Activated CD4-positive, CD25-positive, alpha-beta regulatory T cell (primary cell): ENCODE data around the gene COL15A1.

ENCODE experiments used
- DNase-seq, 4 experiments: peaks; one replicate each; lab custom pipeline; 2025; lab: John Stamatoyannopoulos, UW

The COL15A1 gene

DNA sequence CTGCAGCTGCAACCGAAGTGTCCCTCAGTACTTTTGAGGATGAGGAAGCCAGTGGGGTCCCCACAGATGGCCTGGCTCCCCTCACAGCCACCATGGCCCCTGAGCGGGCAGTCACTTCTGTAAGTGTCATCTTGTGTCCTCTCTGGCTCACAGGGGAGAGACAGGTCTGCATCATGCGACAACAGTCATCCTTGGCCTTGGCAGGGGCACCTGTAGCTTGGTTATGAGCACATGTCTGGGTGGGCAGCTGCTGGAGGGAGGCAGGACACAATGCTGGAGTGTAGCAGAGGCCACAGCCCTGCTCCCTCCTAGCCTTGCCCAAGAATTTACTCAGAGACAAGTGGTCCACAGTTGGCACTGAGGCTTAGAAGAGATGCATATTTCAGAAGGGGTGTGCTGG lies 71.7 kb downstream of the COL15A1 start:
- no peak for DNase-seq

DNA sequence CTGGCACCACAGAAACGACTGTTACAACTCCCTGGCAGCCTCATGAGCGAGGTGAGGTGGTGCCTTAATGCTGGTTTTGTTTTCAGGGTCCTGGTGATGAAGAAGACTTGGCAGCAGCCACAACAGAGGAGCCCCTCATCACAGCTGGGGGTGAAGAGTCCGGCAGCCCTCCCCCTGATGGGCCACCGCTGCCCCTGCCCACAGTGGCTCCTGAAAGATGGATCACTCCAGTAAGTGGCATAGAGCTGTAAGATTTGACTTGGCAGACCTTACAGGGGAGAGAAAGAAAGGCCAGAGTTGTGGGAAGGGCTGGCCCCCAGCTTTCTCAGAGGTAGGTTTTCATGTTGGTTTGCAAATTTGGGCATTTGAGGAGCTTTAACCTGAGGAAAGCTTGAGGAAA lies 72.2 kb downstream of the COL15A1 start:
- DNase-seq, result no peak

DNA sequence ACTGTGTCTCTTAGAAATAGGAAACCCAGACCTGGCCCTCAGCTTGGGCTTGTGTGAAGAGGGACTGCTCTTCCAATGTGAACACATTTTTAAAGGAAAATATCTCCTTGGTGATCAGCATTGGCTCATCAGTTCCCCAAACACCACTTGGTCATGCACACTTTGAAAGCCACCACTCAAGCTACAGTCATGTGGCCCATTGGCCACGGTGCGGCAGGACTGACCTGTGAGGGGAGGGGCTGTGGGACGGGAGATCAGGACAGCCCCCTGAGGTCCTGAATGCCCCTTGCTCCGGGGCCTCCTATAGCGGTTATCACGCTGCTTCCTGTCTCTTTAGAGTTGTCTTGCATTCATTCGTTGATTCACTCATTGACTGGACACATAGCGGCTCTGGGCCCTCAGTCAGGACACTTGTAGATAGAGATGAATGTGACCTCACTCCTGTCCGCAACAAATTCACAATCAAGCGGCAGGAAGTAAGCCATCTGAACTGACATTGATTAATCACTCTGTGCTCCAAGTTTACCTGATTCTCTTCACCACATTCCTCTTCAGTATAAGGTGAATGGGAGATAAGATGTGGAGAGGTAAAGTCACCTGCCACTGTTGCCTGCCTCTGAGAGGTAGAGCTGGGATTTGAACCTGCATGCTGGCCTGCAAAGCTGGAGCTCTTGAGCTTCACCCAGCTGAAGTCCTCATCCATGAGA lies 73.1 kb downstream of the COL15A1 start:
- no peak for DNase-seq

DNA sequence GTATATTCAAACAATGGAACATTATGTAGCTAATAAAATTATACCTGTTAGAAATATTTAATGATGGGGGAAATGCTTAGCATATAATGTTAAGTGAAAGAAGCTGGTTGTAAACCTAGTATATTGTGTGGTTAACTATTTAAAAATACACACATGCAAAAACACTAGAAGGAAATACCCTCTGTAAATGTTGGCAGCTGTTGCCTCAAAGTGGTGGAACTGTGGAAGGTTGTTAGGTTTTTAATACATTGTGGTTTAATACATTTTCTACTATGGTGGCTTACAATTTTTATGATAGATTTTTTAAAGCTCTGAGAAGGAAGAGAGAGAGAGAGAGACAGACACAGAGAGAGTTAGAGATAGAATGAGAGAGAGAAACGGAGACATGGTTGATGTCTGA lies 74.9 kb downstream of the COL15A1 start:
- DNase-seq, result no peak

DNA sequence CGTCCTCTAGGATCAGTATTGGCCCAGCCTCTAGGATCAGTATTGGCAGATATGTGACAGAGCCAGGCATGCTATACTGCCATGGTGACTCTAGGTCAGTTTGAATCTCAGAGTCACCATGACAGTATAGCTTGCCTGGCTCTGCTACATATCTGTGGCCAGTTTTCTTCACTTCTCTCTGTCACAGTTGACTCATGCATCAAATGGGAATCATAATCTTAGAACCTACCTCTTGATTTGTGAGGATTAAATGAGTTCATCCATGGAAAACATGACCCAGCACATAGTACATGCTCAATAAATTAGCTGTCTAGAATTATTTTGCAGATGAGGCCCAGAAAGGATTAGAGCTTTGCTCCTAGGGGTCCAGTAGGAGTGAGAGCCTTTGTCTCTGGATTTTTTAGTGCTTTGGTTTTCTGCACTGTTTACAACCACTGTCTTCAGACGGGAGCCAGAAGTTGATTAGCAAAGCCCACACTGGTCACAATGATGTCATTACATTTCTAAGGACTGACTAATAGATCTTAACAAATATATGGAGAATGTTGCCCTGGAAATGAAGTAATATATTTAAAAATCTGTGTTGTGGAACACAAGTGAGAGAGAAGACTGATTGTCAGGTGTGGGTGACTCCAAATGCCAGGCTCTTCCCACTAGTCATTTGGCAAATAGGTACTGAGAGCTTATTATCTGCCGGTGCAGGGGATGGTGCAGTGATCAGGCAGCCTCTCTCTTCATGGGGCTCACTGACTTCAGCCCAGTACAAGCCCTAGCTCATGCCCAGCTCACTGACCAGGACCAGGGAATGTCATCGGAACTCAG lies 76.0 kb downstream of the COL15A1 start:
- no peak for DNase-seq

DNA sequence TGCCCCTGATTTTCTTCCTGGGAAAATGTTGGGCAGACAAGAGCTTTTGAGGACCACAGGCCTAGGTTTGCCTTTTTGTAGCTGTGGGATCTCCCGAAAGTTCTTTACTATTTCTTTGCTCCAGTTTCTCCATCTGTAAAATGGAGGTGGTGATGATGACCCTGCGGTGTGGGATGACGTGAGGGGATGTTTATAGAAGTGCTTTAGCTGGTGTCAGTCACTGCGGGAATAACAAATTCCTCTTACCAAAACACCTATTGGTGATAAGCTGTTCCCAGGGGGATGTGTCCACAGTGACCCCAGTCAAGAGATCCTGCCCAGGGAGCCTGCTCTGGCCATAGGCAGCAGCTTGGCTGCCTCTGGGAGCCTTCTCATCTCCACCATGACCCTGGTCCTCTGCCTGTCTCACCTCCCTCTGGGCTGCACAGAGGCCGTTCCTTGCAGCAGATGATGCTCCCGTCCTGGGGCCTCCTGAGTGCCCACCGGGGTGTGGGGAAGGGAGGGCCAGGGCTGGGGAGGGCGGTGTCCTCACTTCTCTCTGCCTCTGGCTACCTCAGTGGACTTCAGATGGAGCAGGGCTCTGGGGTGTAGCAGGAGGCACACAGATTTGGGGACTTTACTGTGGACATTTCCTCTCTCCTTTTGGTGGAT lies 77.2 kb downstream of the COL15A1 start:
- no peak for DNase-seq

DNA sequence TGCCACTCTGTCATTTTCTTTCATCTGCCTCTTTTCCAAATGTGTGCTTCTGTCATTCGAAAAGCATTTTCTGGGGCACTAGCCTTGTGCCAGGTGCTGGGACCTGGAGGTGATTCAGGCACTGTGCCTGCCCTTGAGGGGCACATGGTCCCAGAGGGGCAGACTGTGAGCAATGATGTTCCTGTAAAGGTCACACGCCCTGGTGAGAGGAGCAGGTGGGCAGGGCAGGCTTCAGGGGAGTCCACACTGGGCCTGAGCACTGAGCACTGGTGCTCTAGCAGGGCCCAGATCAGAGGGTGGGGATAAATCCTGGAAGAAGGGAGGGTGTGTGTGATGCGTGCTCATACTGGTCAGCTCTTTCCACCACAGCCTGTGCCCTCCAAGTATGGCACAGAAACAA lies 77.8 kb downstream of the COL15A1 start:
- no peak for DNase-seq

DNA sequence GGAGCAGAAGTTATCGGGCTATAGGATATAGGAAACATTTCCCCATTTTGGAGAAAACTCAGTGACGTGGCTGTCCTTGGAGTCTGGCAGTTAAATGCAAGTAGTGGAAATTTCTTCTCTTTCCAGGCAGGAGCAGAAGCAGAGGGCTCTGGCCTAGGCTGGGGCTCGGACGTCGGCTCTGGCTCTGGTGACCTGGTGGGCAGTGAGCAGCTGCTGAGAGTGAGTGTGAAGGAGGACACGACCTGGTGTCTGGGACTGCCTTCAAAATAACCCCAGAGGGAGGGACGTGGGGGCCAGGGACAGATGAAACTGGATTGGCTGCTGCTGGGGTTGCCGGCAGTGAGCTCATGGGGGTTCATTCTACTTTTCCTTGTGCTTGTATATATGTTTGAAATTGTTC lies 79.5 kb downstream of the COL15A1 start:
- no peak for DNase-seq

DNA sequence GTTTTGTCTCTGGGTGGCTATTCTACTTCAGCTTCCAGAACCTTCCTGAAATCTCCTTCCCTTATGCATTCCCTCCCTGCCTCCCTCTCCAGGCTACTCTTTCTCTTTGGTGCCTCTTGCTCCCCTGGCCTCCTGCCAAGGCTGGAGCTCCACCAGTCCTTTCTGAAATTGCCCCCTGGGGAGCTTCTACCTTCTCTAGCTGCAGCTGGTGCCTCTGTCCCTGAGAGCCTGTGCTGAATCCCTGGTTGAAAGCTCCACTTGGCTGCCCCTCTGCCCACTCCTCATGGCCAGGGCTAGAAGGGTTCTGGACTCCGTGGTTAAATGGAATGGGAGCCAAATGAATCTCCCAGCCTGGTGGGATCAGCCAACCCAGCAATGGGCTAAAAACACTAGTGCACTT lies 80.1 kb downstream of the COL15A1 start:
- no peak for DNase-seq

DNA sequence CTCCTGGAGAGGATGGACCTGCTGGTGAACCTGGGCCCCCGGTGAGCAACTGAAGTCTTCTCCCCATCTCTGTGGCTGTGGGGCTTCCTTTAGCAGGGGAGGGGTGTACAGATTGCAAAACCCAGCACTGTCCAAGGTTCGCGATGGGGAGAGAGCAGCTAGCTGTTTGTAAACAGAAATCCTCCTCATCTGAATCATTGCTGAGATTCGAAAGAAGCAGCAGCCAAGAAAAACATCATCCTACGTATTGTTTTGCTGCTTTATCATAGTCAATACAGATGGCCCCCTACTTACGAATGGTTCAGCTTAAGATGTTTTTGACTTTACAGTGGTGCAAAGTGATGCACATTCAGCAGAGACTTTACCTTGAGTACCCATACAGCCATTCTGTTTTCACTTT lies 81.3 kb downstream of the COL15A1 start:
- no peak for DNase-seq

DNA sequence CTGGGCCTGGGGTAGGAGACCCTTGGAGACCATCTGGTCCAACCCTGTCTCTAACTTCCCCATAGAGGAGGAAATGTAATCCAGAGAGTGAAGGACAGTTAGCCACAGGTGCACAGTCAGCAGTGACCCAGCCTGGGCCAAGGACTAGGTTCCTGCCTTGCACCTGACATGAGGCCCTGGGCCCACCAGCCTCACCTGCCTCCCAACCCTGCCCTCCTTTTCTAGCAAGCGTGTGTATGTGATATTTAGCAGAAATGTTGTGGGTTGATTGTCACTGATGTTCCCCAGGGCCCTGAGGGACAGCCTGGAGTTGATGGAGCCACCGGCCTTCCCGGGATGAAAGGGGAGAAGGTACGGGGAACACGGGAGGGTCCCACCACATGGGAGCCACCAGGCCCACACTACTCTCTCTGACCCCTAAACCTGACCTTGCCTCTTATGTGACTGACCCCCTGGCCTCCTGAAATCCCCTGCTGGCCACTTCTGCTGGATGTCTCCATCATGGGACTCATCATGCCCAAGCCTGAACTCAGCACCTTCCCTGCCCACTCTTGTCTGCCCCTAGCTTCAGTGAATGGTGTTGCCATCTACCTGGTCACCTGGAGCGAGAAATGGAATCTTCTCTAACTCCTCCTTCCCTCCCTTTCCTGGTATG lies 82.0 kb downstream of the COL15A1 start:
- no peak for DNase-seq

DNA sequence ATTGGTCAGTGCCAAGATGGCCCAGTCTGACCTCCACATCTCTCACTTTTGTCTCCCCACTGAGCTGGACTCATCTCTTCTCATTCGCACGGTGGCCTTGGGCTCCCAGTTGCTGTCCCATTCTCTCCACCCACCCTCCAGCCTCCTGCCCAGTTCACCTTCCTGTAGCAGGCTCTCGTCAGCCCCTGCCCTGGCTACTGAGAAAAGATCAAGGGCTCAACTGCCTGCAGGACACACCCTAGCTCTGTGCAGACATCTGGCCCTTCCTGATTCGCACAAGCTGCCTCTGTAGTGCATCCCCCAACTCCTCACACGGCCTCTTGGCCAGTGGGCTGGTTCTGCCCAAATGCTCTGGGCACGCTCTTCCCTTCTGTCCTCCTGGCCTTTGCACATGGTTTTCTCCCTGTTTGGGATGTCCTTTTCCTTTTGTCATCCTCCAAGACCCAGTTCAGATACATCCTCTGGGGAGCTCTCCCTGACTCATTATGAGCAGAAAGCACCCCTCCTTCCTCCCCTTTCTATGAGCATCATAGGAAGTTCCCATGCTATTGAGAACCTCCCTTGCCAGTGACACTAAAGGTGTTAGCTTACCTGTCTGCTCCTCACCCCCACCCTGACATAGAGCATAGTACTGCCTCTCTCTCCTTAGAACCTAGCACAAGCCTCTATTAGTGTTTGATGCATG lies 82.7 kb downstream of the COL15A1 start:
- DNase-seq, result no peak

DNA sequence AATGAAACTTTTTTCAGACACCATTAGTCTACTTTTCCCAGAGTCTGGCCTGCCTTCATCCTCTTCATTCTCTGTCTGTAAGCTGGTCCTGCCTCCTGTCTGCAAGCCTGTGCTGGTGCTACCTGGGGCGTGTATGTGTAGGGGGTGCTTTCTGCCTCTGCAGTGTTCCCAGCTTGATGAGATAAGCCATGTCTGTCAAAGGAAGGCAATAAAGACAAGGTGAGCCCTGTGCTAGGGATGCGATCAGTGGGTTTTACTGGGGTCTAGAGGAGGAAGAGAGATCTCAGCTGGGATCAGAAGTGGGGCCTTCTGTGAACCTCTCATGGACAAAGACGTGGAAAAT lies 83.2 kb downstream of the COL15A1 start:
- DNase-seq, result no peak

DNA sequence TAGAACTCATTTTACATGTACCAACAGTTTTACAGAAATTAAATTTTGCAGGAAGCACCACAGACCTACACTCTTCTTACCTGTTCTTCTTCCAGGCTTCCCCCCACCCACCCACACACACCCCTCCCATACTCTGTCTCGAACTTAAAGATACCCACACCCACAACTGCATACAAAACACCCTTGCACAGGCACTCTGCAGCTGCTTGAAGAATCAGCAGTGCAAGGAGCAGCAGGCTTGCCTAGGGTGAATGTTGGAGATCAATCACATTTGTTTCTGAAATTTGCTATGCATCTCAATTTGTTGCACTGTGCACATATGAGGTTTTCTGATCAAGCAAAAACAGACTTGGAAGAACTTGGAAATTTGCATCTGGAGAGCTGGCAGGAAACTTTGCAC lies 83.7 kb downstream of the COL15A1 start:
- no peak for DNase-seq

DNA sequence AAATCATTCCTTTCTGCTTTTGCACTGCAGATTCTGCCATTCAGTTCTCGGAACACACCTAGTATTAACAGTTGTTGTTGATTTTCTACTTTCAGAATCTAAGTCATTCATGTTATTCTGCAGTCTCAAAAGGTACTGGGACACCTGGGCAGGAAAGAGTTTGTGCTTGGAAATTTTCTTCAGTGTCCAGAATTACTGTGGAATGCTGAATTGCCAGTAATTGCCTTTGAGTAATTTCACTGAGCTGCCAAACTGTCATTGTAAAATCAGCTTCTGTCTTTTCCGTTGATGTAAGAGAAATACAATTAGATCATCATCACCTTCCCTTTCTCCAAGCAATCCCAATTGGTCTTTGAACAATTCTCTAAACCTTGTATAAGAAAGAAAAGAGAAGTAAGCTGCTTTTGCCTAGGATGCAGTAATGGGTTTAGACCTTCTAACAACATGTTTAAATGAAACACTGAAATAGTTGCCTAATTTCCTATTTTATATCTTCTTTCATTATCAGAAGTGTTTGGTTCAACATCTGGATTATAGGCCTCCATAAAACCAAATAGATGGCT lies 85.5 kb downstream of the COL15A1 start:
- no peak for DNase-seq

DNA sequence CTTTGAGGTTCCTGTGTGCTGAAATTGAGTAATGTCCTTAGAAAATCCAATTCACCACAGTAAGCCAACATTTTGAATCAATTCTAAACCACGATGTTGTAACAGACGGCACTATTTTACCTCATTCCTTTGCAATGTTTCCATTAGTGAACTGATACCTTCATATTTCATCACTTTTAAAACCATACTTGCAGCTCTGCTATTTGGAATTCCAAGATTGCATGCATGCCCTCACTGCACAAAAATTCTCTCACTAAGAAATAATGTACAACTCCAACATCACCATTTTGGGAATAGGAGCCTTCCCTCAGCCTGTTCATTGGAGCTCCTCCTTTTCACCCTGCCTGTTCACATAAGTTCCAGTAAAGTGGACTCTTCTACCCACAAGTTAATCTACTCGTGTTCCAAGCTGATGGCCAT lies 86.4 kb downstream of the COL15A1 start:
- no peak for DNase-seq

DNA sequence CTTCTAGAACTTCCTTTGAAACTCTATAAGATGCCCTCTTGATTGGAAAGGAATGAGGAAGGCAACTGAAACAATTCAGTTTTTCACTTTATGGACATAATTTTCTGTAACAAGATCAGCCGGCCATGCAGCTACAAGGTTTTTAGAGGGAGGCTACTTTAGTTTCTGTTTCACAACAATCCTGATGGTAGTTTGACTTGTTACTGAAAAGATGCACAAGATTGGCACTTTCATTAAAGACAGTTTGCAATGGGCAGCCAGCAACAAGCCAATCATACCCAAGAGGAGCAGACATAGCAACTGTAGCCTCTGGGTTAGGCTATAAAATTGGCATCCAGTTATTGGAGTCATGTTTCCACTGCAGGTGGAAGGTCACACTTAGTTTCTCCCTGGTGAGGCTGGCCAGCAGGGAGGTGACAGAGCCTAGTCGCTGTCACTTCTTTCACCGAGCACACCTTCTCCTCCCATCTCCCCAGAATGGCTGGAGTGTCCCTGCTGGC lies 87.0 kb downstream of the COL15A1 start:
- no peak for DNase-seq

DNA sequence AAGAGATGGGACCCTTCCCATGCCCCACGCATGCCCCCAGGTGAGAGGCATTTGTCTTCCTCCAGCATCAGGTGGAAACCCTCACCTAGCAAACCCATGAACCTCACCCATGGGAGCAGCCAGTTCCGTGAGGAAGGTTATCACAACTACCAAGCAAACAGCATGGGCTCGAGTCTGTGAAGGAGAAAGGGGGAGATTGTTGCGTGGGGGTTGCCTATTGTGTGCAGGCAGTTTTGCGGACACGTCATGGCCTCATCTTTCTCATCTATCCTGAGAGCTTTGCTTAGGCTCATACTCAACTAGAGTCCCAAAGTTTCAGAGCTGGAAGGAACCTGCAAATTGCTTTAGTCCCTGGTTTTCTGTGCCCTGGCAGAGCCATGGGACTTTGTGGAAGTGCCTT lies 87.6 kb downstream of the COL15A1 start:
- DNase-seq, result no peak

DNA sequence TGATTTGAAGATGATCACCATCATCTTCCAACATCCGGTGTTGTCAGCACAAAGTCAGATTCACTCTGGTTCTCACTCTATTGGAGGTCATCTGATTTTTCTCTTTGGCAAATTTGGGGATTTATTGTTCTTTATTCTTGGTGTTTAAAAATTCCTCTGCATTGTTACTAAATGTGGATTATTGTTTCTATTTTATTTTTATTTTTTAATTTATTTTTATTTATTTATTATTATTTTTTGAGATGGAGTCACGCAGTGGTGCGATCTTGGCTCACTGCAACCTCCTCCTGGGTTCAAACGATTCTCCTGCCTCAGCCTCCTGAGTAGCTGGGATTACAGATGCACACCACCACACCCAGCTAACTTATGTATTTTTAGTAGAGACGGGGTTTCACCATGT lies 88.3 kb downstream of the COL15A1 start:
- no peak for DNase-seq

DNA sequence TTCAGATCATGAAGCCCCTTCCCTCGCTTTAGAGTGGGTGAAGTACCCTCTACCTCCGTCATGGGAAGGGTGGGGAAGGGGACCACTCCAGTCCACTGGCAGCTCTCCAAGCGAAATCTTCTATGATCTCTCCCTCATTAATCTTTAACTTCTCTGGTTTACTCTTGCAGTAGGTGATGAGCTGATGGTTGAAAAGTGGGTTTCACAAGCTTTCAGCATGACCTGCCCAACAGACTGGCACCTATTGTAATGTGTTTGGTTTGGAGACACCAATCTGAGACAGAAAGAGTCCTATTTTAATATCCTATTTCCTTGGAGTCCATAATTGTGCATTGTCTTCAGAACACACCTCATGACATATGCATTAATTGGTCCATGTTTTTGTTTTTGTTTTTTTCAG lies 90.4 kb downstream of the COL15A1 start:
- DNase-seq, result no peak

DNA sequence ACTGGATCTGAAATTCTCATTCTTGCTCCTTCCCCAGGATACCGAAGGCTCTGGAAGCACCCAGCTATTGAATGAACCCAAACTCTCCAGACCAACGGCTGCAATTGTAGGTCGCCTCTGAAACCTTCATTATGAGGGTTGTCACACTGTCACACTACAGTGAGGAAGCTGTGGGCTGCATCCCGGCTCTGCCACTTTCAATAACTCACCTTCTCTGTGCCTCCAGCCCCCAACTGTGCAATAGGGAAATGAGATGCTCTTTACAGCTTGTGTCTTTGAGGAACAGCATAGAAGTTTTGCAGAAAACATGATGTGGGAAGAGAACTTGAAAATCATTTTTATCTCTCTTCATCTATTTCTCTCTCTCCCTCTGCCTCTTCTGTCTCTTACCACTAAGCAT lies 91.6 kb downstream of the COL15A1 start:
- DNase-seq, result no peak
